Measurements from ENCODE around the gene PFKL. TPM values are rescaled to one million over a fixed set of nuclear protein-coding genes. Genes with fewer than 3 reads are reported as not detected.
"Not testable (repeated sequence)": the region's sequence is repeated elsewhere in the genome, so short reads cannot be mapped to it uniquely, and the experiment has no call there.

PFKL gene
- total and polyA plus RNA-seq, 4 donors: 48.0 to 115 (median 103) TPM

DNA sequence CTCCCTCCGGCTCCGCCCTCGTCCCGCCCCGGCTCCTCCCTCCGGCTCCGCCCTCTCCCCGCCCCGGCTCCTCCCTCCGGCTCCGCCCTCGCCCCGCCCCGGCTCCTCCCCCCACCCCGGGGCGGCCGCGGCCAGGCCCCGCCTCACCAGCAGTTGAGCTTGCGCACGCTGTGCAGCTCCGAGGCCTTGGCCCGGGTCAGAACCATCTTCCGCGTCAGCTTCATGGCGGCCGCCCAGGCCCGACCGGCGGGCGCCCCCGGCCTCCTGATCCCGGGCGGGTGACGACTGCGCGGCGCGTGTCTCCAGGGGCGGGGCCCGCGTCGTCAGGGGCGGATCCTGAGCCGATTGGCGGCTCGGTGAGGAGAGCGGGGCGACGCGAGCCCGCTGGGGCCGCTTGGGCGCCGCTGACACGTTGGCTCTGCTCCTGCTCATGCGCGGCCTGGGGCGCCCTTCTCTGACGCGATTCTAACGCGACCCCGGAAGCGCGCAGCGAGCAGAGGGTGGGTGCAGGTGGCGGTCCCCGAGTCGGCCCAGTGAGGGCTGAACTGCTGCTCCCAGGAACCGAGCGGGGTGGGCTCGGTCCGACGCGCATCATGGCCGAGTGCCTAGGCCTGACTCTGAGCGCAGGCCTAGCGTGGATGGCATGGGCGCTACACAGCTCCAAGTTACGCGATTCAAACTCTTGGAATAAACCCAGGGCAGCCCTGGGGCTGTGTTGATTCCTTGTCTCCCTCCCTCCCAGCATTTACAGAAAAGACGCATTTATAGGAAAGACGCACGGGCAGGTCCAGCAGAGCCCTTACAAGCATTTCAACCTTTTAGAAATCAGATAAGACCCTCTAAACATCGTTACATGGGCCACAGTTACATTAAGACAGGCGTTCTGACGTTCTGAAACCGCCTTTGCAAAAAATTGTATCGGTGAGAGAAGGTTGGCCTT lies 39.4 kb downstream of the PFKL start, which contains the start of gene CFAP410:
CFAP410 (minus strand) TSS at position 420 of the 940 bp plus-strand sequence; CDS start at position 224, 196 bp downstream.
- Histone ChIP-seq H3K4me3 (ENCODE audit: low read length in 2 of 2) (peak within 1 kb of the TSS; percentile 69 to 87), H3K36me3 (ENCODE audit: control insufficient read depth in 1 of 2, insufficient read depth in 2 of 2, low read length in 1 of 2) (no peaks in the 10 kb centered on the region), H3K27ac (ENCODE audit: low read depth in 1 of 2, low read length in 2 of 2) (peak within 1 kb of the TSS; percentile 53 to 99), H3K9me3 (ENCODE audit: control insufficient read depth, low read length) (no peaks in the 10 kb centered on the region), H3K4me1 (ENCODE audit: control insufficient read depth in 1 of 2, insufficient read depth in 2 of 2, low read length in 2 of 2) (peaks cover 0 to 4% of the 10 kb centered on the region in 2 donors), H3K27me3 (ENCODE audit: control insufficient read depth in 1 of 2, insufficient read depth in 2 of 2, low read length in 1 of 2) (no peaks in the 10 kb centered on the region)
- intact Hi-C loops (cut with DNase I): loop anchor here (2.0 to 10.0 kb wide), 3 partner anchors 37 to 476 kb away; partner anchors contain the start of genes PFKL (in 2 of the 2) and SUMO3 (in 1 of the 2)
- WGBS, 2 donors: 1% methylated on average over 57 to 90 of the region's 90 CpGs
- peak; percentile 98 for ATAC-seq (ENCODE audit: low FRiP score)
- peak; percentile 96 to 98 for DNase-seq

DNA sequence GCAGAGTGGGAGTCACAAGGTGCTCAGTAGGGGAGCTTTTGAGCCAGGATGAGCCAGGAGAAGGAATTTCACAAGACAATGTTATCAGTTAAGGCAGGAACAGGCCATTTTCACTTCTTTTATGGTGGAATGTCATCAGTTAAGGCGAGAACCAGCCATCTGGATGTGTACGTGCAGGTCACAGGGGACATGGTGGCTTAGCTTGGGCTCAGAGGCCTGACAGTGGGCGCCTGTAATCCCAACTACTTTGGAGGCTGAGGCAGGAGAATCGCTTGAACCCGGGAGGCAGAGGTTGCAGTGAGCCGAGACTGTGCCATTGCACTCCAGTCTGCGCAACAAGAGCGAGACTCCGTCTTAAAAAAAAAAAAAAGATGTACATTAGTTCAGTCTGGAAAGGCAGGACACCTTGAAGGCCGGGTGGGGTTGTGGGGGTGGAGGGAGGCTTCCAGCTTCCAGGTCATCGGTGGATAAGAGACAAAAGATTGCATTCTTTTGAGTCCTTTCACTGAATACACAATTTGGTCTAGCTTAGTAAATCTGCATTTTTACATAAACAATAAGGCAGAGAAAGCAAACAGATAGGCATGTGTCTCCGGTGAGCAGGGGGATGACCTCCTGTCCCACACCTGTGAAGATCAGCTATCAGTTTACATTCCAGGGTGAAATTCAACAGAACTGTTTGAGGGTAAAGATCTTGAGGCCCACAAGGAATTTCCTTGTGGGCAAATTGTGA lies 42.0 kb downstream of the PFKL start:
- intact Hi-C loops (cut with DNase I): loop anchor here in 1 of 2 donors (5.0 kb wide), 1 partner anchor 115 kb away; the partner anchor contains the start of gene LRRC3
- 85% methylated on average over 12 of the region's 12 CpGs for WGBS, 2 donors
- H3K27me3 ChIP-seq (ENCODE audit: control insufficient read depth in 1 of 2, insufficient read depth in 2 of 2, low read length in 1 of 2); H3K4me1 ChIP-seq (ENCODE audit: control insufficient read depth in 1 of 2, insufficient read depth in 2 of 2, low read length in 2 of 2); H3K4me3 ChIP-seq (ENCODE audit: low read length in 2 of 2); ATAC-seq (ENCODE audit: low FRiP score); DNase-seq; H3K36me3 ChIP-seq (ENCODE audit: control insufficient read depth in 1 of 2, insufficient read depth in 2 of 2, low read length in 1 of 2); H3K27ac ChIP-seq (ENCODE audit: low read depth in 1 of 2, low read length in 2 of 2); H3K9me3 ChIP-seq (ENCODE audit: control insufficient read depth, low read length): not testable (repeated sequence)

DNA sequence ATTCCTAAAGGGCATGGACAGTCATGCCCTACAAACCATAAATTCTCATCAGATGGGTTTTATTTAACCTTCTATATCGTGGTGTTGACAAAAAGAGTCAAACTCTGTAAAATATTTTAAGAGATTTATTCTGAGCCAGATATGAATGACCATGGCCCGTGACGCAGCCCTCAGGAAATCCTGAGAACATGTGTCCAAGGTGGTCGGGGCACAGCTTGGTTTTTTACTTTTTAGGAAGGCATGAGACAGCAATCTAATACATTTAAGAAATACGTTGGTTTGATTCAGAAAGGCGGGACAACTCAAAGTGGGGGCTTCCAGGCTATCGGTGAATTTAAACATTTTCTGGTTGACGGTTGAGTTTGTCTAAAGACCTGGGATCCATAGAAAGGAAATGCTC lies 43.1 kb downstream of the PFKL start:
- ATAC-seq (ENCODE audit: low FRiP score); H3K27me3 ChIP-seq (ENCODE audit: control insufficient read depth in 1 of 2, insufficient read depth in 2 of 2, low read length in 1 of 2); DNase-seq; H3K9me3 ChIP-seq (ENCODE audit: control insufficient read depth, low read length); H3K27ac ChIP-seq (ENCODE audit: low read depth in 1 of 2, low read length in 2 of 2); H3K4me1 ChIP-seq (ENCODE audit: control insufficient read depth in 1 of 2, insufficient read depth in 2 of 2, low read length in 2 of 2); H3K4me3 ChIP-seq (ENCODE audit: low read length in 2 of 2); H3K36me3 ChIP-seq (ENCODE audit: control insufficient read depth in 1 of 2, insufficient read depth in 2 of 2, low read length in 1 of 2): not testable (repeated sequence)
- WGBS, 2 donors: 87% methylated on average over 8 of the region's 8 CpGs
- intact Hi-C loops (cut with DNase I): loop anchor here in 1 of 2 donors (5.0 kb wide), 1 partner anchor 114 kb away; the partner anchor contains the start of gene LRRC3

DNA sequence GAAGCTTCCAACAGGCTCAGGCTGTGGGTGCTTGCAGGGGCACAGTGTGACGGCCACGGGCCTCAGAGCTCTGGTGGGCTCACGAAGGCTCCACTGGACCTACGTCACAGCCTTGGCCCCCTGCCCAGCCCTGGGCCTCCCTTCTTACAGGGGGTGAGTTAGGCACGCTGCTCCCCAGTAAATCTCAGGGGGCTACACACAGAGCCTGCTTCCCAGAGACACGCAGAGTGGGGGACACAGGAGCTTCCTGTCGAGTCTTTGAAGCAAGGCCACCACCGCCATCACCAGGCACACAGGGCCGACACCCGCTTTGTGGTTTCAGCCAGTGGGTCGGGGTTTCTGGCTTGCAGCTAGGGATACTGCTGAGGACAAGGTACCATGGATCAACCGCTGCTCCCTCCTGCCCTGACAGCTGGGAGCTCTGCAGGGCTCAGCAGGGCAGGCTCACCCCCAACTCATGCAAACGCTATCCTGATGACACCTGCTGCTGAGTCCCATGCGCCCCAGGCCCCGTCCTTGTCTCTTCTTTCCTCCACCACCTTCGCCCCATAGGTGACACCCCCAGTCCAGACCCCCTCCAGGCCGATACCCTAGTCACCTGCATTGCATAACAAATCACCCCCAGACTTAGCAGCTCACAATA lies 44.8 kb downstream of the PFKL start:
- WGBS, 2 donors: 80 to 81% methylated on average over 17 of the region's 17 CpGs
- H3K4me3 ChIP-seq (ENCODE audit: low read length in 2 of 2): no peak overlapping the region
- DNase-seq: no peak
- peaks cover 0 to 4% of the 10 kb centered on the region in 2 donors for H3K4me1 ChIP-seq (ENCODE audit: control insufficient read depth in 1 of 2, insufficient read depth in 2 of 2, low read length in 2 of 2)
- H3K27me3 ChIP-seq (ENCODE audit: control insufficient read depth in 1 of 2, insufficient read depth in 2 of 2, low read length in 1 of 2): no peaks in the 10 kb centered on the region
- intact Hi-C loops (cut with DNase I): loop anchor here in 1 of 2 donors (5.0 kb wide), 1 partner anchor 113 kb away; the partner anchor contains the start of gene LRRC3
- H3K9me3 ChIP-seq (ENCODE audit: control insufficient read depth, low read length): no peaks in the 10 kb centered on the region
- peak; percentile 8 for ATAC-seq (ENCODE audit: low FRiP score)
- no peaks in the 10 kb centered on the region for H3K36me3 ChIP-seq (ENCODE audit: control insufficient read depth in 1 of 2, insufficient read depth in 2 of 2, low read length in 1 of 2)
- H3K27ac ChIP-seq (ENCODE audit: low read depth in 1 of 2, low read length in 2 of 2): no peak overlapping the region

DNA sequence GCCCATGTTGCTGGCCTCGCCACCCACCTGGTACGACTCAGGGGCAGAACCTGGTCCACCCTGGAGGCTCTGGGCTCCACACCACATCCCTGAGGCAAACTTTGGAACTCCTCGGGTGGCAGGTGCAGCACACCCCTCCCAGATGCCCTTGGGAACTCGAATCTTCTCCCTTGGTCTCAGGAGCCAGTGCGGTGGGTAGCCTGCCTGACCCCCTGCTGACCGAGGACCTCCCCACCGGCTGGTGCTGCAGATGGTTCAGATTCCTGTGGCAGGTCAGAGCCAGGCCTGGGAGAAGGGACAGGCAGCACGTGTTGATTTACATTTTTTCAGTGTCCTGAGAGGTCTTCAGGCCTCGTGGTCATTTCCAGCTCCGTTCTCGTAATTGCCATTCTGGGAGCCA lies 45.6 kb downstream of the PFKL start:
- H3K4me1 ChIP-seq (ENCODE audit: control insufficient read depth in 1 of 2, insufficient read depth in 2 of 2, low read length in 2 of 2): no peaks in the 10 kb centered on the region
- no peaks in the 10 kb centered on the region for H3K9me3 ChIP-seq (ENCODE audit: control insufficient read depth, low read length)
- no peaks in the 10 kb centered on the region for H3K27me3 ChIP-seq (ENCODE audit: control insufficient read depth in 1 of 2, insufficient read depth in 2 of 2, low read length in 1 of 2)
- ATAC-seq (ENCODE audit: low FRiP score) (no peak), DNase-seq (no peak)
- H3K36me3 ChIP-seq (ENCODE audit: control insufficient read depth in 1 of 2, insufficient read depth in 2 of 2, low read length in 1 of 2): no peaks in the 10 kb centered on the region
- intact Hi-C loops (cut with DNase I): no loop called here
- no peak overlapping the region for H3K4me3 ChIP-seq (ENCODE audit: low read length in 2 of 2)
- H3K27ac ChIP-seq (ENCODE audit: low read depth in 1 of 2, low read length in 2 of 2): no peak overlapping the region
- WGBS, 2 donors: 58 to 64% methylated on average over 11 of the region's 11 CpGs

DNA sequence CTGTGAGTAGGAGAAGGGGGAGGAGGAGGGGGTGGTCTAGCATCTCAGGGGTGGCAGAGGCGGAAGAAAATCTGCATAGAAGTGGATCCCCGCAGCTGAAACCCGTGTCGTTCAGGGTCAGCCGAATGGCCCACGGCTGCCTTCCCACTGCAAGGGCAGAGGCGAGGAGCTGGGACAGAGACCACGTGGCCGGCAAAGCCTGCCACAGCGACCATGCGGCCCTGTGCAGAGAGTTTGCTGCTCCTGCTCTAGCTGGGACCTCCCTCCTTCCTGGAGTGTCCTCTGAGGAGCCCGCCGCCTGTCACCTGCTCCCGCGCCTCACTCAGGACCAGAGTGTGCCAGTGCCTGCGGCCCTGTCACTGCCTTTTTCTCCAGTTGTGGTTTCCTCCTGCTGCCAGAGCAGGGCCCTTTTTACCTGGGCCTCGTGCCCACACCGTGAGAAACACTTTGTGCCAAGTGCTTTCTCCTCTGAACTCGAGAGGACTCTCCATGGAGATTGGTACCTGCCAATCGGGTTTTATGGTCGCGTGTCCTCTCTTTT lies 48.1 kb downstream of the PFKL start:
- 55 to 58% methylated on average over 22 of the region's 22 CpGs for WGBS, 2 donors
- H3K4me1 ChIP-seq (ENCODE audit: control insufficient read depth in 1 of 2, insufficient read depth in 2 of 2, low read length in 2 of 2): no peaks in the 10 kb centered on the region
- ATAC-seq (ENCODE audit: low FRiP score) (no peak), DNase-seq (no peak)
- no peaks in the 10 kb centered on the region for H3K36me3 ChIP-seq (ENCODE audit: control insufficient read depth in 1 of 2, insufficient read depth in 2 of 2, low read length in 1 of 2)
- intact Hi-C loops (cut with DNase I): no loop called here
- no peaks in the 10 kb centered on the region for H3K27me3 ChIP-seq (ENCODE audit: control insufficient read depth in 1 of 2, insufficient read depth in 2 of 2, low read length in 1 of 2)
- H3K4me3 ChIP-seq (ENCODE audit: low read length in 2 of 2): no peak overlapping the region
- no peak overlapping the region for H3K27ac ChIP-seq (ENCODE audit: low read depth in 1 of 2, low read length in 2 of 2)
- H3K9me3 ChIP-seq (ENCODE audit: control insufficient read depth, low read length): no peaks in the 10 kb centered on the region

DNA sequence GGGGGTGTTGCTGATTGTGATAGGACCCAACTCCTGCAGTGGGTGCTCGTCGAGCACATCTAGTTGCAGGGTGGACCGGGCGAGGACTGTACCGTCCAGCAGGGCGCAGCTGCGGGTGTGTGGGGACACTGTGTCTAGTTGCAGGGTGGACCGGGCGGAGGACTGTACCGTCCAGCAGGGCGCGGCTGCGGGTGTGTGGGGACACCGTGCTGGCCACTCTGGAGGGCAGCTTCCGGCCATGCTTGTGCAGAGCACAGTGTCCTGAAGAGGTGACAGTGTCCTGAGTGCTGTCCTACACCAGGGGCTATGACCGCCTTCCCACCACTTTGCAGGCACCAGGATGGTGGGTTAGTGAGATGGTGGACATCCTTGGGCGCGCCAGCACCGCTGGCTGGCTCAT lies 49.0 kb downstream of the PFKL start:
- H3K27me3 ChIP-seq (ENCODE audit: control insufficient read depth in 1 of 2, insufficient read depth in 2 of 2, low read length in 1 of 2): no peaks in the 10 kb centered on the region
- ATAC-seq (ENCODE audit: low FRiP score): no peak

DNA sequence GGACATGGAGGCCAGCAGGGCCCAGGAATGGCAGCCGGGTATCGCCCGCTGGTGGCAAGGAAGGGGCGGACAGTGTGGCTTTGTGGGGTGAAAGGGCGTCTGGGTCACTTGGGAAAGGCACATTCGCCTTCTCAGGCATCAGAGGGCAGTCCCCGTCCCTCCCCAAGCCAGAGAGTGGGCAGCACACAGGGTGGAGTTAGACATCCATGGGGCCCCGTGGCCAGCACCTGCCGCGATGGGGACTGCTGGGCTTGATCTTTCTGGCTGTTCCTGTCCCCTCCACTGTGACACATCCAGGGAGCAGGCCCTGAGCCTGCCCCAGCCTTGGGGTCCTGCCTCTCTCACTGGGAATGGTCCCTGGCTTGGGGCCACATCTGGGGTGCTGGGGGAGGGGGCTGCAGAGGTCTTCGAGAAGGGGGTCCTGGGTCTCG lies 49.6 kb downstream of the PFKL start:
- H3K36me3 ChIP-seq (ENCODE audit: control insufficient read depth in 1 of 2, insufficient read depth in 2 of 2, low read length in 1 of 2): no peaks in the 10 kb centered on the region
- DNase-seq (peak in 1 of 2 donors; percentile 63), ATAC-seq (ENCODE audit: low FRiP score) (no peak)
- H3K4me3 ChIP-seq (ENCODE audit: low read length in 2 of 2): no peak overlapping the region
- H3K9me3 ChIP-seq (ENCODE audit: control insufficient read depth, low read length): no peaks in the 10 kb centered on the region
- WGBS, 2 donors: 74 to 77% methylated on average over 11 to 12 of the region's 12 CpGs
- intact Hi-C loops (cut with DNase I): no loop called here
- no peaks in the 10 kb centered on the region for H3K27me3 ChIP-seq (ENCODE audit: control insufficient read depth in 1 of 2, insufficient read depth in 2 of 2, low read length in 1 of 2)
- H3K27ac ChIP-seq (ENCODE audit: low read depth in 1 of 2, low read length in 2 of 2): no peak overlapping the region
- H3K4me1 ChIP-seq (ENCODE audit: control insufficient read depth in 1 of 2, insufficient read depth in 2 of 2, low read length in 2 of 2): no peaks in the 10 kb centered on the region

More for the DNA sequence above, 49.0 kb downstream of the PFKL start:
- DNase-seq: peak in 1 of 2 donors; percentile 75
- WGBS, 2 donors: 93% methylated on average over 19 of the region's 19 CpGs
- Histone ChIP-seq H3K4me3 (ENCODE audit: low read length in 2 of 2) (no peak overlapping the region), H3K4me1 (ENCODE audit: control insufficient read depth in 1 of 2, insufficient read depth in 2 of 2, low read length in 2 of 2) (no peaks in the 10 kb centered on the region), H3K9me3 (ENCODE audit: control insufficient read depth, low read length) (no peaks in the 10 kb centered on the region), H3K27ac (ENCODE audit: low read depth in 1 of 2, low read length in 2 of 2) (no peak overlapping the region), H3K36me3 (ENCODE audit: control insufficient read depth in 1 of 2, insufficient read depth in 2 of 2, low read length in 1 of 2) (no peaks in the 10 kb centered on the region)
- intact Hi-C loops (cut with DNase I): no loop called here

All from aorta (tissue), 5 donors.